SK-N-SH treated with all-trans-retinoic acid at 6 μM for 48 hours (cell line): ENCODE results near the gene ARL4D.
A peak's percentile ranks its signal among the peaks of the same experiment; 100 is the strongest.

Experiments used
- ATAC-seq: fragments of 200-7000 bp; cut with Tn5 transposase; 3 replicates; pipeline ENCODE4 v1.9.1; 2020; ENCODE audit warnings: mild to moderate bottlenecking, moderate library complexity
- ARNTL ChIP-seq: fragments of 450-650 bp; formaldehyde crosslinking; IDR thresholded peaks from 2 replicates; pipeline ENCODE4 v1.5.0; 2020; ENCODE audit warnings: low read depth, mild to moderate bottlenecking, moderate library complexity, borderline replicate concordance
- BACH2 ChIP-seq: fragments of 250-450 bp; sonication (Bioruptor Pico); IDR thresholded peaks from 2 replicates; pipeline ENCODE4 v1.9.0; 2021; ENCODE audit warnings: mild to moderate bottlenecking, borderline replicate concordance
- CSDC2 ChIP-seq: fragments of 250-450 bp; sonication (Bioruptor Pico); IDR thresholded peaks from 2 replicates; pipeline ENCODE4 v1.5.0; 2020; ENCODE audit warnings: mild to moderate bottlenecking, moderate library complexity
- ESRRG ChIP-seq: fragments of 250-450 bp; sonication (Bioruptor Pico); IDR thresholded peaks from 2 replicates; pipeline ENCODE4 v1.6.1; 2021; ENCODE audit warnings: mild to moderate bottlenecking
- GLIS3 ChIP-seq: fragments of 250-450 bp; sonication (Bioruptor Pico); IDR thresholded peaks from 2 replicates; pipeline ENCODE4 v1.5.0; 2020; ENCODE audit warnings: mild to moderate bottlenecking, moderate library complexity
- OSR1 ChIP-seq: fragments of 250-450 bp; sonication (Bioruptor Pico); IDR thresholded peaks from 2 replicates; pipeline ENCODE4 v1.8.0; 2022; ENCODE audit warnings: moderate library complexity, mild to moderate bottlenecking, inconsistent platforms
- RARB ChIP-seq: fragments of 250-450 bp; sonication (Bioruptor Pico); IDR thresholded peaks from 2 replicates; pipeline ENCODE4 v1.8.0; 2021; ENCODE audit warnings: mild to moderate bottlenecking, moderate library complexity
- SNAI2 ChIP-seq: fragments of 250-450 bp; sonication (Bioruptor Pico); IDR thresholded peaks from 2 replicates; pipeline ENCODE4 v1.5.0; 2020; ENCODE audit warnings: mild to moderate bottlenecking, moderate library complexity
- TCF4 ChIP-seq: fragments of 250-450 bp; sonication (Bioruptor Pico); IDR thresholded peaks from 2 replicates; pipeline ENCODE4 v1.8.0; 2021; ENCODE audit warnings: mild to moderate bottlenecking, moderate library complexity, borderline replicate concordance
- TOX ChIP-seq: fragments of 250-450 bp; sonication (Bioruptor Pico); IDR thresholded peaks from 2 replicates; pipeline ENCODE4 v1.8.0; 2021; ENCODE audit warnings: mild to moderate bottlenecking, moderate library complexity, borderline replicate concordance
- ZC3H10 ChIP-seq: fragments of 250-450 bp; sonication (Bioruptor Pico); IDR thresholded peaks from 2 replicates; pipeline ENCODE4 v1.5.1; 2021; ENCODE audit warnings: mild to moderate bottlenecking, moderate library complexity
- ZFP3 ChIP-seq: fragments of 250-450 bp; sonication (Bioruptor Pico); IDR thresholded peaks from 2 replicates; pipeline ENCODE4 v1.5.0; 2020; ENCODE audit warnings: mild to moderate bottlenecking, moderate library complexity
- ZFP30 ChIP-seq: fragments of 450-650 bp; formaldehyde crosslinking; IDR thresholded peaks from 2 replicates; pipeline ENCODE4 v1.5.0; 2022; ENCODE audit warnings: mild to moderate bottlenecking, moderate library complexity
- ZNF565 ChIP-seq: fragments of 450-650 bp; formaldehyde crosslinking; conservative IDR thresholded peaks from 2 replicates; pipeline ENCODE4 v1.5.0; 2020; ENCODE audit warnings: low read depth, mild to moderate bottlenecking, moderate library complexity
- ZNF70 ChIP-seq: fragments of 450-650 bp; formaldehyde crosslinking; IDR thresholded peaks from 2 replicates; pipeline ENCODE4 v1.5.0; 2020; ENCODE audit warnings: mild to moderate bottlenecking, moderate library complexity
- ZNF8 ChIP-seq: fragments of 450-650 bp; formaldehyde crosslinking; IDR thresholded peaks from 2 replicates; pipeline ENCODE4 v1.5.0; 2020; ENCODE audit warnings: mild to moderate bottlenecking, moderate library complexity
- TF ChIP-seq, protein P1 (sequence below): fragments of 250-450 bp; sonication (Bioruptor Pico); IDR thresholded peaks from 2 replicates; pipeline ENCODE4 v1.8.0; 2021; ENCODE audit warnings: low read depth, mild to moderate bottlenecking, moderate library complexity, borderline replicate concordance
- TF ChIP-seq, protein P2 (sequence below): fragments of 250-450 bp; sonication (Bioruptor Pico); IDR thresholded peaks from 2 replicates; pipeline ENCODE4 v1.5.1; 2021; ENCODE audit warnings: mild to moderate bottlenecking, moderate library complexity
- TF ChIP-seq, protein P3 (sequence below): fragments of 250-450 bp; sonication (Bioruptor Pico); IDR thresholded peaks from 2 replicates; pipeline ENCODE4 v1.8.0; 2020; ENCODE audit warnings: mild to moderate bottlenecking, moderate library complexity, borderline replicate concordance
- TF ChIP-seq, protein P4 (sequence below): fragments of 250-450 bp; sonication (Bioruptor Pico); IDR thresholded peaks from 2 replicates; pipeline ENCODE4 v1.5.0; 2020; ENCODE audit warnings: mild to moderate bottlenecking, moderate library complexity
- TF ChIP-seq, protein P5 (sequence below): fragments of 250-450 bp; sonication (Bioruptor Pico); IDR thresholded peaks from 2 replicates; pipeline ENCODE4 v1.5.1; 2020; ENCODE audit warnings: low read depth, mild to moderate bottlenecking, moderate library complexity

The ARL4D gene

DNA sequence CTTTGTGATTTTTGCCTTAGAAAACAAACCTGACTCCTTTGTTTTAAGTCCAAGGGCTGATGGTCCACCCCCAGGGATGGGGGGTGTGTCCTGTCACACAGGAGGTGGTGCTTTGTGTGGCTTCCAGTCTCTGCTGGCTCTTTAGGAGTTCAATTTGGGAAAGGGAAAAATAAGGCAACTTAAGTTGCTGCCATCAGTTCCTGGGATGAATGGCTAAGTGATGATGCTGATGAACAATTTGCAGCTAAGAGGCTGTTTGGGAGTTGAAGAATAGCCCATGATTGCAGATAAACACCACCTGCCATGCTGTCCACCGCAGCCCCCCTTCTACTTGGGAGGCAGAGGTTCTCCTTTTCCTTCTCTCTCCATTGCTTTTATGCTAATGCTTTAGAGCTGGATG, 40.2 kb downstream of the ARL4D start:
- TF ChIP-seq OSR1 (CRISPR knock-in tag) (no peak), ZC3H10 (CRISPR knock-in tag) (no peak), ZFP30 (no peak), ARNTL (no peak), SNAI2 (CRISPR knock-in tag) (no peak), ZNF70 (CRISPR knock-in tag) (no peak), BACH2 (CRISPR knock-in tag) (no peak), TOX (CRISPR knock-in tag) (no peak), RARB (CRISPR knock-in tag) (no peak), ZNF565 (CRISPR knock-in tag) (no peak), ESRRG (CRISPR knock-in tag) (no peak), ZNF8 (no peak), ZFP3 (CRISPR knock-in tag) (no peak), GLIS3 (CRISPR knock-in tag) (no peak), CSDC2 (CRISPR knock-in tag) (no peak), TCF4 (CRISPR knock-in tag) (no peak)
- TF ChIP-seq, protein P1, sequence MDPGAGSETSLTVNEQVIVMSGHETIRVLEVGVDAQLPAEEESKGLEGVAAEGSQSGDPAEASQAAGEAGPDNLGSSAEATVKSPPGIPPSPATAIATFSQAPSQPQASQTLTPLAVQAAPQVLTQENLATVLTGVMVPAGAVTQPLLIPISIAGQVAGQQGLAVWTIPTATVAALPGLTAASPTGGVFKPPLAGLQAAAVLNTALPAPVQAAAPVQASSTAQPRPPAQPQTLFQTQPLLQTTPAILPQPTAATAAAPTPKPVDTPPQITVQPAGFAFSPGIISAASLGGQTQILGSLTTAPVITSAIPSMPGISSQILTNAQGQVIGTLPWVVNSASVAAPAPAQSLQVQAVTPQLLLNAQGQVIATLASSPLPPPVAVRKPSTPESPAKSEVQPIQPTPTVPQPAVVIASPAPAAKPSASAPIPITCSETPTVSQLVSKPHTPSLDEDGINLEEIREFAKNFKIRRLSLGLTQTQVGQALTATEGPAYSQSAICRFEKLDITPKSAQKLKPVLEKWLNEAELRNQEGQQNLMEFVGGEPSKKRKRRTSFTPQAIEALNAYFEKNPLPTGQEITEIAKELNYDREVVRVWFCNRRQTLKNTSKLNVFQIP (CRISPR knock-in tag): no peak
- TF ChIP-seq, protein P2, sequence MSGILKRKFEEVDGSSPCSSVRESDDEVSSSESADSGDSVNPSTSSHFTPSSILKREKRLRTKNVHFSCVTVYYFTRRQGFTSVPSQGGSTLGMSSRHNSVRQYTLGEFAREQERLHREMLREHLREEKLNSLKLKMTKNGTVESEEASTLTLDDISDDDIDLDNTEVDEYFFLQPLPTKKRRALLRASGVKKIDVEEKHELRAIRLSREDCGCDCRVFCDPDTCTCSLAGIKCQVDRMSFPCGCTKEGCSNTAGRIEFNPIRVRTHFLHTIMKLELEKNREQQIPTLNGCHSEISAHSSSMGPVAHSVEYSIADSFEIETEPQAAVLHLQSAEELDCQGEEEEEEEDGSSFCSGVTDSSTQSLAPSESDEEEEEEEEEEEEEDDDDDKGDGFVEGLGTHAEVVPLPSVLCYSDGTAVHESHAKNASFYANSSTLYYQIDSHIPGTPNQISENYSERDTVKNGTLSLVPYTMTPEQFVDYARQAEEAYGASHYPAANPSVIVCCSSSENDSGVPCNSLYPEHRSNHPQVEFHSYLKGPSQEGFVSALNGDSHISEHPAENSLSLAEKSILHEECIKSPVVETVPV (CRISPR knock-in tag): no peak
- TF ChIP-seq, protein P3, sequence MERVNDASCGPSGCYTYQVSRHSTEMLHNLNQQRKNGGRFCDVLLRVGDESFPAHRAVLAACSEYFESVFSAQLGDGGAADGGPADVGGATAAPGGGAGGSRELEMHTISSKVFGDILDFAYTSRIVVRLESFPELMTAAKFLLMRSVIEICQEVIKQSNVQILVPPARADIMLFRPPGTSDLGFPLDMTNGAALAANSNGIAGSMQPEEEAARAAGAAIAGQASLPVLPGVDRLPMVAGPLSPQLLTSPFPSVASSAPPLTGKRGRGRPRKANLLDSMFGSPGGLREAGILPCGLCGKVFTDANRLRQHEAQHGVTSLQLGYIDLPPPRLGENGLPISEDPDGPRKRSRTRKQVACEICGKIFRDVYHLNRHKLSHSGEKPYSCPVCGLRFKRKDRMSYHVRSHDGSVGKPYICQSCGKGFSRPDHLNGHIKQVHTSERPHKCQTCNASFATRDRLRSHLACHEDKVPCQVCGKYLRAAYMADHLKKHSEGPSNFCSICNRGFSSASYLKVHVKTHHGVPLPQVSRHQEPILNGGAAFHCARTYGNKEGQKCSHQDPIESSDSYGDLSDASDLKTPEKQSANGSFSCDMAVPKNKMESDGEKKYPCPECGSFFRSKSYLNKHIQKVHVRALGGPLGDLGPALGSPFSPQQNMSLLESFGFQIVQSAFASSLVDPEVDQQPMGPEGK: no peak
- TF ChIP-seq, protein P4, sequence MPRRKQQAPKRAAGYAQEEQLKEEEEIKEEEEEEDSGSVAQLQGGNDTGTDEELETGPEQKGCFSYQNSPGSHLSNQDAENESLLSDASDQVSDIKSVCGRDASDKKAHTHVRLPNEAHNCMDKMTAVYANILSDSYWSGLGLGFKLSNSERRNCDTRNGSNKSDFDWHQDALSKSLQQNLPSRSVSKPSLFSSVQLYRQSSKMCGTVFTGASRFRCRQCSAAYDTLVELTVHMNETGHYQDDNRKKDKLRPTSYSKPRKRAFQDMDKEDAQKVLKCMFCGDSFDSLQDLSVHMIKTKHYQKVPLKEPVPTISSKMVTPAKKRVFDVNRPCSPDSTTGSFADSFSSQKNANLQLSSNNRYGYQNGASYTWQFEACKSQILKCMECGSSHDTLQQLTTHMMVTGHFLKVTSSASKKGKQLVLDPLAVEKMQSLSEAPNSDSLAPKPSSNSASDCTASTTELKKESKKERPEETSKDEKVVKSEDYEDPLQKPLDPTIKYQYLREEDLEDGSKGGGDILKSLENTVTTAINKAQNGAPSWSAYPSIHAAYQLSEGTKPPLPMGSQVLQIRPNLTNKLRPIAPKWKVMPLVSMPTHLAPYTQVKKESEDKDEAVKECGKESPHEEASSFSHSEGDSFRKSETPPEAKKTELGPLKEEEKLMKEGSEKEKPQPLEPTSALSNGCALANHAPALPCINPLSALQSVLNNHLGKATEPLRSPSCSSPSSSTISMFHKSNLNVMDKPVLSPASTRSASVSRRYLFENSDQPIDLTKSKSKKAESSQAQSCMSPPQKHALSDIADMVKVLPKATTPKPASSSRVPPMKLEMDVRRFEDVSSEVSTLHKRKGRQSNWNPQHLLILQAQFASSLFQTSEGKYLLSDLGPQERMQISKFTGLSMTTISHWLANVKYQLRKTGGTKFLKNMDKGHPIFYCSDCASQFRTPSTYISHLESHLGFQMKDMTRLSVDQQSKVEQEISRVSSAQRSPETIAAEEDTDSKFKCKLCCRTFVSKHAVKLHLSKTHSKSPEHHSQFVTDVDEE (CRISPR knock-in tag): no peak
- ATAC-seq: no peak

DNA sequence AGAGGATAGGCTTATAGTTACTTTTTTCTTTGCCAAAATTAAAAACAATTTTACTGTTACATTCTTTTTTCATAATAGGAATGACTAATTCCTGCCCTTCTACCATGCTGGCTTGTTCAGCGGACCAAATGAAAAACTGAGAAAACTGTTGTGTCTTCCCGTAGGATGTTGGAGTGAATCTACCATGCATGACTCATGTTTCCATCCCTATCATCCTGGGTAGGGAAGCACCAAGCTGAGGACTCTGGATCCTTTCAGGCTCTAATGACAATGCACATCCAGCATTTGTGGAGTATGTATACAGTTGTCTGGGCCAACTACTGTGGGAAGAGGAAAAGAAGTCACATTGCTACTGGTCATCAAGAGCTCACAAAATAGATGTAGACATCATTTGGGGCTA, 43.9 kb downstream of the ARL4D start:
- peak; percentile 73 for ATAC-seq
- TF ChIP-seq SNAI2 (CRISPR knock-in tag): no peak
- TF ChIP-seq, protein P1 (CRISPR knock-in tag): no peak
- TF ChIP-seq ESRRG (CRISPR knock-in tag): no peak
- TF ChIP-seq GLIS3 (CRISPR knock-in tag): no peak
- TF ChIP-seq, protein P2 (CRISPR knock-in tag): no peak

DNA sequence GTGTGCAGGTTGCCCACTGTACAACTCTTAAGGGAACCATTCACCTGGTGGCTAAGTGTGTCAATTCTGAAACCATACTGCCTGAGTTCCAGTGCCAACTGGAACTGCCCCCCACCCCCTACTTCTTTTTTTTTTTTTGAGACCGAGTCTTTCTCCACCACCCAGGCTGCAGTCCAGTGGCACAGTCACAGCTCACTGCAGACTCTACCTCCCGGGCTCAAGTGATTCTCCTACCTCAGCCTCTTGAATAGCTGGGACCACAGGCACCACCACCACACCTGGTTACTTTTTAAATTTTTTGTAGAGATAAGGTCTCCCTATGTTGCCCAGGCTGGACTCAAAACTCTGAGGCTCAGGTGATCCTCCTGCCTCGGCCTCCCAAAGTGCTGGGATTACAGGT, 44.6 kb downstream of the ARL4D start:
- ATAC-seq: no peak
- TF ChIP-seq OSR1 (CRISPR knock-in tag) (no peak), ZNF70 (CRISPR knock-in tag) (no peak), TCF4 (CRISPR knock-in tag) (no peak), ARNTL (no peak), GLIS3 (CRISPR knock-in tag) (no peak), CSDC2 (CRISPR knock-in tag) (no peak), BACH2 (CRISPR knock-in tag) (no peak), ZNF8 (no peak), ZFP3 (CRISPR knock-in tag) (no peak)
- TF ChIP-seq, protein P2 (CRISPR knock-in tag): no peak
- TF ChIP-seq, protein P3: no peak
- TF ChIP-seq, protein P5, sequence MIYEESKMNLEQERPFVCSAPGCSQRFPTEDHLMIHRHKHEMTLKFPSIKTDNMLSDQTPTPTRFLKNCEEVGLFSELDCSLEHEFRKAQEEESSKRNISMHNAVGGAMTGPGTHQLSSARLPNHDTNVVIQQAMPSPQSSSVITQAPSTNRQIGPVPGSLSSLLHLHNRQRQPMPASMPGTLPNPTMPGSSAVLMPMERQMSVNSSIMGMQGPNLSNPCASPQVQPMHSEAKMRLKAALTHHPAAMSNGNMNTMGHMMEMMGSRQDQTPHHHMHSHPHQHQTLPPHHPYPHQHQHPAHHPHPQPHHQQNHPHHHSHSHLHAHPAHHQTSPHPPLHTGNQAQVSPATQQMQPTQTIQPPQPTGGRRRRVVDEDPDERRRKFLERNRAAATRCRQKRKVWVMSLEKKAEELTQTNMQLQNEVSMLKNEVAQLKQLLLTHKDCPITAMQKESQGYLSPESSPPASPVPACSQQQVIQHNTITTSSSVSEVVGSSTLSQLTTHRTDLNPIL (CRISPR knock-in tag): no peak
